ENCODE data around the gene SMIM33.

- TF ChIP-seq EZH2phosphoT487 (IDR thresholded peaks at IDR 0.05; ENCODE audit: low read depth) = no peak
- TF ChIP-seq CTCF (IDR thresholded peaks at IDR 0.05; ENCODE audit: low read depth, low read length) = no peak
Observed at GRCh38 chr5:139468421-139468931, 2.3 kb upstream of the SMIM33 start.
